SIG-M5 (cell line): ENCODE data around the gene BRI3BP.

Experiments used
- DNase-seq: peaks from one replicate; lab custom pipeline; 2025; lab: John Stamatoyannopoulos, UW

BRI3BP gene

GRCh38 chr12:124993626-124994436 lies at the start of gene BRI3BP:
Gene BRI3BP, plus strand, starts transcription at chr12:124993645. Its CDS starts 146 bp downstream, at chr12:124993791.
- DNase-seq, result no peak

DNA sequence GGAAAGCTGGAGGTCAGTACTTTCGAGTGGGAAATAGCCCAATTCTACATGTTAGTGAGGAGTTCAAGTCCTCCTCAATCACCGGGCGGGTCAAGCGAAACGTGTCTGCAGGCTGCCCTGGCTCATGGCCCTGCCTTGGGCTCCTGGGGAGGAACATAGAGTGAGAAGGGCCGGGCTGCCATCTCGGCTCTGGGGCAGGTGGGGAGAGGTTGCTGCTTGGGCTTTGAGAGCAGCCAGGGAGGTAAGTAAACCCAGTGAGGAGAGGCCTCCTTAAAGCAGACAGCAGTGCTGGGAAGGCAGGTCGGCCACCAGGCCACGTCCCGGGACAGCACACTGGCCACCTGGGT lies 47.0 kb upstream of the BRI3BP start:
- DNase-seq, result no peak

- no peak for DNase-seq
These were observed 46.4 kb upstream of the BRI3BP start for GRCh38 chr12:124947013-124947412.

- no peak for DNase-seq
These were observed 45.7 kb upstream of the BRI3BP start for GRCh38 chr12:124947561-124948398.

- DNase-seq, result no peak
These were observed 44.4 kb upstream of the BRI3BP start for GRCh38 chr12:124949066-124949465.

GRCh38 chr12:124949779-124950728 lies 43.4 kb upstream of the BRI3BP start:
- DNase-seq, result no peak

GRCh38 chr12:124952295-124952694 lies 41.1 kb upstream of the BRI3BP start:
- DNase-seq, result no peak

DNA sequence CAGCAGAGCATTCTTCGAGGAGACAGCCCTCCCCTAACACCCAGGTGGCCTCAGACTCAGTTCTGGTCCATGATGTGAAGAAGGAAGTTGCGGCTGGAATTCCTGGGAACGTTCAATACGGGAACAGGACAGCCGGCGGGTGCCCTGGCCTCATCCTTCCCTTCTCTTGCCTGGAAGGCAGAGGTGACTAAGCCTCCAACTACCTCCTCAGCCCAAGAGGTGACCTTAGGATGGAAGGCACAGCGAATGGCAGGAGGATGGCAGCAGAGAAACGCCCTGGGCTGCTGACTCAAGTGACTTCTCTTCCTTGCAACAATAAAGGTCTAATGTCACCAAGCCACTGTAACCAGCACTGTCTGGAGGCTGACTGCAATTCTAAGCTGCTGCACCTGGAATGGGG lies 40.6 kb upstream of the BRI3BP start:
- DNase-seq, result no peak

GRCh38 chr12:124953689-124954405 lies 39.6 kb upstream of the BRI3BP start:
- DNase-seq, result no peak

GRCh38 chr12:124954771-124955170 lies 38.7 kb upstream of the BRI3BP start:
- no peak for DNase-seq

DNA sequence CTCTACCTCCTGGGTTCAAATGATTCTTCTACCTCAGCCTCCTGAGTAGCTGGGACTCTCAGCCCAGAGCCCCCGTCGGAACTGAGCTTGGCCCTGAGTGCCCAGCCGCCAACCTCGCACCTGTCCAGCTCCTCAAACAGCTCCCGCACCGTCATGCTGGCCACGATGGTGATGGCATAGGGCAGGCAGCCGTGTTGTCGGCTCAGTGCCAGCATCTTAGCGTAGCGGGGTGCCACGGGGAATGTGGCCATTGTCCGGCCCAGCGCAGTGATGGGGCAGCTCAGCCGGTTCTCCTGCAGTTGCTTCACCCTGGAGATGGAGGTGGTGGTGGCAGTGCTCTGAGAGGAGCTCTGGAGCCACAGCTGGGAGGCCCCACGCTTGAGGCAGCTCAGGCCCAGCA lies 36.9 kb upstream of the BRI3BP start:
- DNase-seq, result no peak

- DNase-seq, result no peak
These were observed 32.4 kb upstream of the BRI3BP start for GRCh38 chr12:124961055-124961454.

GRCh38 chr12:124963211-124963610 lies 30.2 kb upstream of the BRI3BP start:
- DNase-seq, result no peak

DNA sequence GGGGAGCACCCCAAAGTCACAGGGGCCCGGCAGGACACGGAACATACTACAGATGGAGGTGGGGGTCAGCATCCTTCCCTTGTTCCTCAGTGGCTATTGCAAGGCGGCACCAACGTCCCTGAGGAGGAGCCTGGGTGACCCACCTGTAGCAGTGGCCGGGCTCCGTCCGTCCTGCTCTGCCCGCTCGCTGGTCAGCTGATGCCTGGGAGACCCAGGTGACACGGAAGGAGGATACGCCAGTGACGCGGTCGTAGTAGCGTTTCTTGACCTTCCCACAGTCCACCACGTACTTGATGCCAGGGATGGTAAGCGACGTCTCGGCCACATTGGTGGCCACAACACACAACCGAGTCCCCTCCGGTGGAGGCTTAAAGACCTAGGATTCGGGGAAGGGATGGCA lies 29.2 kb upstream of the BRI3BP start:
- DNase-seq, result no peak

GRCh38 chr12:124964836-124965462 lies 28.5 kb upstream of the BRI3BP start:
- DNase-seq, result no peak

DNA sequence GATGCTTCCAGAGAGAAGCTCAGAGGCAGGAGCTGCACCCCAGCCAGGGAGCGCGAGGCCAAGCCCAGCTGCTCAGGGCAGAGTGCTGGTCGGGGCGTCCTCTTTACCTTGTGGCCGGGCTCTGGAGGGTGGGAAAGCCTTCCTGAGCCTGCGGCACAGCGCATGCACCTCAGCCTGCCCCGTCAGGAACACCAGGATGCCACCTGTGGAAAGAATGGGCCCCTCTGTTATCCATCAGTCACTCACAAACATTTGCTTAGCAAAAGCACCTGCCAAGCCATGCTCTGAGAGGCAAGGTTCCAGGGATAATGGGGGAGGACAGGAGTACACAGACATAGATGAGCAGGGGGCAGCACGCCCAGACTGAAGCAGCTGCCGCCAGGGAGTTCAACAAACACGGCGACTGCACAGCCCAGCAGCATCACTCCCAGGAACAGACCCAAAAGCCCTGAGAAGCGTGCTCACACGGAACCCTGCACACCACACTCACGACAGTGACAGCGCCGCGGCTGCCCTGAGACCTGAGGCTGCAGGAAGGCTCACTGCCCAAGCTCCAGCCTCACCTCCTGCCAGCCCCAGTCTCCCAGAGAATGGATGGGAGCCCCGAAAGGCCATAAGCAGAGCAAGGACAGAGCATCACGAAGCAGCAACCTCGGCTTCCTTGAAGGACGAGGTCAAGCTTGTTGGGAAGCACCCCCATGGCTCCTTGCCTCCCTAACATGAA lies 26.3 kb upstream of the BRI3BP start:
- DNase-seq, result no peak

- no peak for DNase-seq
These were observed 24.8 kb upstream of the BRI3BP start for GRCh38 chr12:124968656-124969055.

- no peak for DNase-seq
These were observed 22.6 kb upstream of the BRI3BP start for GRCh38 chr12:124970647-124971402.

- DNase-seq, result no peak
These were observed 21.8 kb upstream of the BRI3BP start for GRCh38 chr12:124971603-124972002.

- DNase-seq, result no peak
These were observed 21.2 kb upstream of the BRI3BP start for GRCh38 chr12:124972211-124972610.
